H1 (cell line): Measurements from ENCODE around the gene FAM107A. TPM values are rescaled to one million over a fixed set of nuclear protein-coding genes. Genes with fewer than 3 reads are reported as not detected.

Experiments used
- ASH2L ChIP-seq: fragments of 200-600, 300-600 bp; sonication (generic); IDR thresholded peaks from one replicate; pipeline ENCODE4 v1.7.1; 2017; ENCODE audit warnings: low read length
- EGR1 ChIP-seq: IDR thresholded peaks from 2 replicates; pipeline ENCODE4 v1.6.1; 2011; ENCODE audit warnings: low read depth, low read length, borderline replicate concordance
- JUND ChIP-seq: IDR thresholded peaks from 2 replicates; pipeline ENCODE4 v1.6.1; 2011; ENCODE audit warnings: mild to moderate bottlenecking, improper control_type of control experiment, low read length
- MAFK ChIP-seq: IDR thresholded peaks from 2 replicates; pipeline ENCODE4 v1.6.1; 2012; ENCODE audit warnings: low read depth, mild to moderate bottlenecking, improper control_type of control experiment, low read length
- NRF1 ChIP-seq: IDR thresholded peaks from 2 replicates; pipeline ENCODE4 v1.6.1; 2011; ENCODE audit warnings: mild to moderate bottlenecking, low read depth, low read length, improper control_type of control experiment
- TAF1 ChIP-seq: IDR thresholded peaks from 2 replicates; pipeline ENCODE4 v1.6.1; 2011; ENCODE audit warnings: mild to moderate bottlenecking, low read depth, low read length
- polyA plus RNA-seq, 7 experiments: library from polyadenylated mRNA; depleted of rRNA in 3 of 7; stranded (reverse) in 5 of 7; unstranded in 2 of 7; fragments of >200 nt in 5 of 7; fragments of 200-250 nt in 2 of 7; gene quantifications; 1 replicate in 5 of 7; 2 replicates in 1 of 7; 4 replicates in 1 of 7; pipeline versions ENCODE4 v1.2.1 to v1.2.3, GENCODE V29; 2011 to 2013; ENCODE audit warnings: missing spikeins in 2 of 7, mixed read lengths in 2 of 7
- total RNA-seq: library from RNA; stranded (reverse); fragmentation: NEBNext Ultra II Directional; extraction: Animal tissue kit (Norgen Biotek cat#: 25700); gene quantifications from 2 replicates; pipeline ENCODE4 v1.2.1, GENCODE V29; 2021
- TF ChIP-seq, protein P1 (sequence below): fragments of 300-600 bp; sonication (generic); IDR thresholded peaks from 2 replicates; pipeline ENCODE4 v1.7.1; 2012; ENCODE audit warnings: low read length, moderate library complexity, mild to moderate bottlenecking, inconsistent platforms; ENCODE audit not compliant: insufficient replicate concordance
- TF ChIP-seq, protein P2 (sequence below): IDR thresholded peaks from 2 replicates; pipeline ENCODE4 v1.6.1; 2012; ENCODE audit warnings: inconsistent platforms

Gene FAM107A
- total and polyA plus RNA-seq, 2 of the 8 experiments (the other 6 are each of a cell fraction or from before 2014, with no cell fraction given) = 0.51 to 0.65 TPM

DNA sequence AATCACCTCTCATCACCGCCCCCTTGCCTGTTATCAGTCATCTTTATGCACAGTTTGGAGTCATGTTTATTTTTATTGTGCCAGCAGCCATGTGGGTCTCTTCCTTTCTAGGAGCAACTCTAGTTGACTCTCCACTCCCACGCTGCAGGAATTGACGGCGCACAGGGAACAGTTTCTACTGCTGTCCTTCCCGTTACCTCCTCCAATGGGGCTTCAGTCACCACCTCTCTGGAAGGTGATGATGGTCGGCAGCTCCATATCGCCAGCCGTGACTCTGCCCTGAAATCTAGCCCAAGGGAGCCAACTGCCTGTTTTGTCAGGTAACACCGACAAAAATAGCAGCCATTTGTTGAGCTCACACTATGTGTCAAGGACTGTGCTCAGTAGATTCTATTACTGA lies 35.6 kb upstream of the FAM107A start (continued):
- TF ChIP-seq, protein P1, sequence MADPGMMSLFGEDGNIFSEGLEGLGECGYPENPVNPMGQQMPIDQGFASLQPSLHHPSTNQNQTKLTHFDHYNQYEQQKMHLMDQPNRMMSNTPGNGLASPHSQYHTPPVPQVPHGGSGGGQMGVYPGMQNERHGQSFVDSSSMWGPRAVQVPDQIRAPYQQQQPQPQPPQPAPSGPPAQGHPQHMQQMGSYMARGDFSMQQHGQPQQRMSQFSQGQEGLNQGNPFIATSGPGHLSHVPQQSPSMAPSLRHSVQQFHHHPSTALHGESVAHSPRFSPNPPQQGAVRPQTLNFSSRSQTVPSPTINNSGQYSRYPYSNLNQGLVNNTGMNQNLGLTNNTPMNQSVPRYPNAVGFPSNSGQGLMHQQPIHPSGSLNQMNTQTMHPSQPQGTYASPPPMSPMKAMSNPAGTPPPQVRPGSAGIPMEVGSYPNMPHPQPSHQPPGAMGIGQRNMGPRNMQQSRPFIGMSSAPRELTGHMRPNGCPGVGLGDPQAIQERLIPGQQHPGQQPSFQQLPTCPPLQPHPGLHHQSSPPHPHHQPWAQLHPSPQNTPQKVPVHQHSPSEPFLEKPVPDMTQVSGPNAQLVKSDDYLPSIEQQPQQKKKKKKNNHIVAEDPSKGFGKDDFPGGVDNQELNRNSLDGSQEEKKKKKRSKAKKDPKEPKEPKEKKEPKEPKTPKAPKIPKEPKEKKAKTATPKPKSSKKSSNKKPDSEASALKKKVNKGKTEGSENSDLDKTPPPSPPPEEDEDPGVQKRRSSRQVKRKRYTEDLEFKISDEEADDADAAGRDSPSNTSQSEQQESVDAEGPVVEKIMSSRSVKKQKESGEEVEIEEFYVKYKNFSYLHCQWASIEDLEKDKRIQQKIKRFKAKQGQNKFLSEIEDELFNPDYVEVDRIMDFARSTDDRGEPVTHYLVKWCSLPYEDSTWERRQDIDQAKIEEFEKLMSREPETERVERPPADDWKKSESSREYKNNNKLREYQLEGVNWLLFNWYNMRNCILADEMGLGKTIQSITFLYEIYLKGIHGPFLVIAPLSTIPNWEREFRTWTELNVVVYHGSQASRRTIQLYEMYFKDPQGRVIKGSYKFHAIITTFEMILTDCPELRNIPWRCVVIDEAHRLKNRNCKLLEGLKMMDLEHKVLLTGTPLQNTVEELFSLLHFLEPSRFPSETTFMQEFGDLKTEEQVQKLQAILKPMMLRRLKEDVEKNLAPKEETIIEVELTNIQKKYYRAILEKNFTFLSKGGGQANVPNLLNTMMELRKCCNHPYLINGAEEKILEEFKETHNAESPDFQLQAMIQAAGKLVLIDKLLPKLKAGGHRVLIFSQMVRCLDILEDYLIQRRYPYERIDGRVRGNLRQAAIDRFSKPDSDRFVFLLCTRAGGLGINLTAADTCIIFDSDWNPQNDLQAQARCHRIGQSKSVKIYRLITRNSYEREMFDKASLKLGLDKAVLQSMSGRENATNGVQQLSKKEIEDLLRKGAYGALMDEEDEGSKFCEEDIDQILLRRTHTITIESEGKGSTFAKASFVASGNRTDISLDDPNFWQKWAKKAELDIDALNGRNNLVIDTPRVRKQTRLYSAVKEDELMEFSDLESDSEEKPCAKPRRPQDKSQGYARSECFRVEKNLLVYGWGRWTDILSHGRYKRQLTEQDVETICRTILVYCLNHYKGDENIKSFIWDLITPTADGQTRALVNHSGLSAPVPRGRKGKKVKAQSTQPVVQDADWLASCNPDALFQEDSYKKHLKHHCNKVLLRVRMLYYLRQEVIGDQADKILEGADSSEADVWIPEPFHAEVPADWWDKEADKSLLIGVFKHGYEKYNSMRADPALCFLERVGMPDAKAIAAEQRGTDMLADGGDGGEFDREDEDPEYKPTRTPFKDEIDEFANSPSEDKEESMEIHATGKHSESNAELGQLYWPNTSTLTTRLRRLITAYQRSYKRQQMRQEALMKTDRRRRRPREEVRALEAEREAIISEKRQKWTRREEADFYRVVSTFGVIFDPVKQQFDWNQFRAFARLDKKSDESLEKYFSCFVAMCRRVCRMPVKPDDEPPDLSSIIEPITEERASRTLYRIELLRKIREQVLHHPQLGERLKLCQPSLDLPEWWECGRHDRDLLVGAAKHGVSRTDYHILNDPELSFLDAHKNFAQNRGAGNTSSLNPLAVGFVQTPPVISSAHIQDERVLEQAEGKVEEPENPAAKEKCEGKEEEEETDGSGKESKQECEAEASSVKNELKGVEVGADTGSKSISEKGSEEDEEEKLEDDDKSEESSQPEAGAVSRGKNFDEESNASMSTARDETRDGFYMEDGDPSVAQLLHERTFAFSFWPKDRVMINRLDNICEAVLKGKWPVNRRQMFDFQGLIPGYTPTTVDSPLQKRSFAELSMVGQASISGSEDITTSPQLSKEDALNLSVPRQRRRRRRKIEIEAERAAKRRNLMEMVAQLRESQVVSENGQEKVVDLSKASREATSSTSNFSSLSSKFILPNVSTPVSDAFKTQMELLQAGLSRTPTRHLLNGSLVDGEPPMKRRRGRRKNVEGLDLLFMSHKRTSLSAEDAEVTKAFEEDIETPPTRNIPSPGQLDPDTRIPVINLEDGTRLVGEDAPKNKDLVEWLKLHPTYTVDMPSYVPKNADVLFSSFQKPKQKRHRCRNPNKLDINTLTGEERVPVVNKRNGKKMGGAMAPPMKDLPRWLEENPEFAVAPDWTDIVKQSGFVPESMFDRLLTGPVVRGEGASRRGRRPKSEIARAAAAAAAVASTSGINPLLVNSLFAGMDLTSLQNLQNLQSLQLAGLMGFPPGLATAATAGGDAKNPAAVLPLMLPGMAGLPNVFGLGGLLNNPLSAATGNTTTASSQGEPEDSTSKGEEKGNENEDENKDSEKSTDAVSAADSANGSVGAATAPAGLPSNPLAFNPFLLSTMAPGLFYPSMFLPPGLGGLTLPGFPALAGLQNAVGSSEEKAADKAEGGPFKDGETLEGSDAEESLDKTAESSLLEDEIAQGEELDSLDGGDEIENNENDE = no peak
- TF ChIP-seq ASH2L (no peak), MAFK (no peak), EGR1 (no peak), TAF1 (no peak), NRF1 (no peak), JUND (no peak)
- TF ChIP-seq, protein P2, sequence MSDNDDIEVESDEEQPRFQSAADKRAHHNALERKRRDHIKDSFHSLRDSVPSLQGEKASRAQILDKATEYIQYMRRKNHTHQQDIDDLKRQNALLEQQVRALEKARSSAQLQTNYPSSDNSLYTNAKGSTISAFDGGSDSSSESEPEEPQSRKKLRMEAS = no peak
